Caco-2 (cell line): Measurements from ENCODE around the gene CDK11B. TPM values are rescaled to one million over a fixed set of nuclear protein-coding genes. Genes with fewer than 3 reads are reported as not detected.

Experiments used
- BruUV-seq: library from RNA; stranded (reverse); fragments of 400-500 nt; replicated peaks from 2 replicates; lab custom pipeline; 2021; lab: Mats Ljungman, UMichigan
- CTCF ChIA-PET: fragments of 300-600 bp; sonication (Branson Sonifier 250); formaldehyde crosslinking; loops from one replicate; lab custom pipeline; 2022; ENCODE audit warnings: antibody characterized with exemption; lab: Charles Lee
- POLR2A ChIA-PET: fragments of 300-600 bp; sonication (Branson Sonifier 250); formaldehyde crosslinking; loops from one replicate; lab custom pipeline; 2022; ENCODE audit warnings: antibody characterized with exemption; lab: Charles Lee
- DNase-seq, 2 experiments: peaks; one replicate each; pipeline versions ENCODE4 v3.0.0 to v3.0.0-alpha.2; 2020 to 2022
- H3K27me3 ChIP-seq: replicated peaks from 2 replicates; pipeline ENCODE4 v1.6.0; 2011; ENCODE audit warnings: low read length; ENCODE audit not compliant: control insufficient read depth, insufficient read depth
- H3K36me3 ChIP-seq: 2 replicates; pipeline ENCODE4 v1.5.1; 2011; ENCODE audit warnings: low read length; ENCODE audit not compliant: control insufficient read depth, insufficient read depth
- H3K4me1 ChIP-seq: fragments of 250-450 bp; sonication (Bioruptor Pico); 2 replicates; pipeline ENCODE4 v1.5.1; 2020; ENCODE audit warnings: mild to moderate bottlenecking
- H3K4me3 ChIP-seq: 2 replicates; pipeline ENCODE4 v1.5.1; 2011; ENCODE audit warnings: low read depth, mild to moderate bottlenecking, control low read depth, low read length
- H3K9me3 ChIP-seq: fragments of 250-450 bp; sonication (Bioruptor Pico); 2 replicates; pipeline ENCODE4 v1.5.1; 2020; ENCODE audit warnings: mild to moderate bottlenecking, moderate library complexity
- H3K27ac Mint-ChIP-seq: one replicate; pipeline ENCODE4 v1.8.0; 2022; ENCODE audit warnings: mixed read lengths; ENCODE audit not compliant: unreplicated experiment
- H3K27me3 Mint-ChIP-seq: one replicate; pipeline ENCODE4 v1.8.0; 2022; ENCODE audit warnings: mixed read lengths; ENCODE audit not compliant: insufficient read depth, unreplicated experiment
- H3K36me3 Mint-ChIP-seq: one replicate; pipeline ENCODE4 v1.8.0; 2022; ENCODE audit warnings: mild to moderate bottlenecking, mixed read lengths; ENCODE audit not compliant: insufficient read depth, unreplicated experiment
- H3K4me1 Mint-ChIP-seq: one replicate; pipeline ENCODE4 v1.8.0; 2022; ENCODE audit warnings: low read depth, mixed read lengths; ENCODE audit not compliant: unreplicated experiment
- H3K4me3 Mint-ChIP-seq: one replicate; pipeline ENCODE4 v1.8.0; 2022; ENCODE audit warnings: mild to moderate bottlenecking, moderate library complexity, mixed read lengths; ENCODE audit not compliant: unreplicated experiment
- H3K9me3 Mint-ChIP-seq: one replicate; pipeline ENCODE4 v1.8.0; 2022; ENCODE audit warnings: mixed read lengths; ENCODE audit not compliant: unreplicated experiment
- CTCF ChIP-seq, 2 experiments: fragments of 200-600 bp in 1 of 2; IDR thresholded peaks; 1 replicate in 1 of 2; 2 replicates in 1 of 2; pipeline versions ENCODE4 v1.5.1 to v1.8.0; 2011 to 2022; ENCODE audit warnings: antibody characterized with exemption in 1 of 2, control low read depth in 1 of 2, inconsistent platforms in 1 of 2, low read depth in 1 of 2, low read length in 1 of 2, mild to moderate bottlenecking in 1 of 2, moderate library complexity in 1 of 2; ENCODE audit not compliant: insufficient read depth in 1 of 2, severe bottlenecking in 1 of 2, unreplicated experiment in 1 of 2
- intact Hi-C: fragments of 100-400 bp; cut with micrococcal nuclease; formaldehyde crosslinking; loops from one replicate; pipeline ENCODE4 v1.10.0; 2022; ENCODE audit not compliant: unreplicated experiment
- total RNA-seq: library from RNA; stranded (reverse); gene quantifications from 2 replicates; pipeline ENCODE4 v1.2.3, GENCODE V29; 2022

Gene CDK11B
- total RNA-seq, 1 experiment from 2014 or later: 30.2 TPM

- Mint-ChIP-seq H3K36me3 (peaks cover 13% of the 10 kb centered on the region), H3K27me3 (no peaks in the 10 kb centered on the region), H3K9me3 (no peaks in the 10 kb centered on the region), H3K4me3 (no peak overlapping the region), H3K27ac (no peak overlapping the region), H3K4me1 (no peaks in the 10 kb centered on the region)
- H3K4me3 ChIP-seq: no peak overlapping the region
- H3K27me3 ChIP-seq: no peaks in the 10 kb centered on the region
- DNase-seq: no peak
- intact Hi-C loops: no loop called here
- POLR2A ChIA-PET: no interaction called here
- H3K4me1 ChIP-seq: no peaks in the 10 kb centered on the region
- no TSS peak for BruUV-seq
- H3K9me3 ChIP-seq: no peaks in the 10 kb centered on the region
- peaks cover 1% of the 10 kb centered on the region; the same call in 1 of the 2 replicates for H3K36me3 ChIP-seq
- CTCF ChIA-PET: no interaction called here
- TF ChIP-seq CTCF (IDR thresholded peaks at IDR 0.05; ENCODE audit: insufficient read depth in 1 of 2, low read depth in 1 of 2, low read length in 1 of 2, severe bottlenecking in 1 of 2, unreplicated experiment in 1 of 2): no peak
These were observed 13.6 kb upstream of the CDK11B start for GRCh38 chr1:1672181-1672965.

- no peaks in the 10 kb centered on the region for H3K9me3 ChIP-seq
- no peaks in the 10 kb centered on the region for H3K27me3 ChIP-seq
- H3K36me3 ChIP-seq: peaks cover 1% of the 10 kb centered on the region; the same call in 1 of the 2 replicates
- Mint-ChIP-seq H3K4me3 (no peak overlapping the region), H3K4me1 (no peaks in the 10 kb centered on the region), H3K27me3 (no peaks in the 10 kb centered on the region), H3K27ac (no peak overlapping the region), H3K9me3 (no peaks in the 10 kb centered on the region), H3K36me3 (peaks cover 14% of the 10 kb centered on the region)
- intact Hi-C loops: no loop called here
- BruUV-seq: no TSS peak
- TF ChIP-seq CTCF (IDR thresholded peaks at IDR 0.05; ENCODE audit: insufficient read depth in 1 of 2, low read depth in 1 of 2, low read length in 1 of 2, severe bottlenecking in 1 of 2, unreplicated experiment in 1 of 2): no peak
- H3K4me1 ChIP-seq: no peaks in the 10 kb centered on the region
- POLR2A ChIA-PET: no interaction called here
- no peak for DNase-seq
- CTCF ChIA-PET: no interaction called here
- no peak overlapping the region for H3K4me3 ChIP-seq
These were observed 12.7 kb upstream of the CDK11B start for GRCh38 chr1:1671365-1672119.

GRCh38 chr1:1670866-1671265, 12.1 kb upstream of the CDK11B start:
- Histone ChIP-seq H3K4me1 (no peaks in the 10 kb centered on the region), H3K27me3 (no peaks in the 10 kb centered on the region), H3K9me3 (no peaks in the 10 kb centered on the region), H3K36me3 (peaks cover 1% of the 10 kb centered on the region; the same call in 1 of the 2 replicates), H3K4me3 (no peak overlapping the region)
- Mint-ChIP-seq H3K4me3 (no peak overlapping the region), H3K27me3 (no peaks in the 10 kb centered on the region), H3K27ac (no peak overlapping the region), H3K9me3 (no peaks in the 10 kb centered on the region), H3K36me3 (peaks cover 14% of the 10 kb centered on the region), H3K4me1 (no peaks in the 10 kb centered on the region)
- no TSS peak for BruUV-seq
- no peak for DNase-seq
- intact Hi-C loops: no loop called here
- POLR2A ChIA-PET: no interaction called here
- no peak for TF ChIP-seq CTCF (IDR thresholded peaks at IDR 0.05; ENCODE audit: insufficient read depth in 1 of 2, low read depth in 1 of 2, low read length in 1 of 2, severe bottlenecking in 1 of 2, unreplicated experiment in 1 of 2)
- CTCF ChIA-PET: no interaction called here
